ENCODE data around the gene LSAMP. TPM values are rescaled to one million over a fixed set of nuclear protein-coding genes. Genes with fewer than 3 reads are reported as not detected.

LSAMP gene
- total and polyA plus RNA-seq, 2 of the 8 experiments (the other 6 are each of a cell fraction or from before 2014, with no cell fraction given) = 1.8 to 5.7 TPM

DNA sequence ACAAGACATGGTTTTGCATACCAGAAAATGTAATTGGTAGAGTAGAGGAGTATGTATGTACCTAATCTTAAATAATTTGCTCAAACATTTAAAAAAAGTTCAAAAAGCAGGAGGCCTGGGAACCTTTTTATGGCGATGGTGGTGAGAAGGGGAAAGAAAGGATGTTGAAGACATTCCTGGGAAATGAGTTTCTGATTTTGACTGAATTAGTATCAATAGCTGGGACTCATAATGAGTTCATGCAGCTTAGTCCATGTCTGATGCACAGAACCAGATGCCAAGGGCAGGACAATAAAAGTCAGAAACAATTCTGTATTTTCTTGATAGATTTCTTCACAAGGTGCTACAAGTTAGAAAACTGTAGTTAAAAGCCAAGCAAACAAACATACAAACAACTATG is 426.6 kb downstream of the LSAMP start:
- POLR2A ChIA-PET (ENCODE audit: partially characterized antibody) = no interaction called here
- Histone ChIP-seq H2BK12ac (ENCODE audit: low read depth, low read length) (no peak overlapping the region), H2BK15ac (ENCODE audit: low read length) (no peak overlapping the region), H3K79me1 (ENCODE audit: low read depth, low read length) (no peaks in the 10 kb centered on the region), H4K8ac (ENCODE audit: extremely low read depth, insufficient read depth, low read length) (no peak overlapping the region), H3K56ac (replicated peaks; ENCODE audit: insufficient read length, low read depth, low read length) (no peak overlapping the region), H3K27me3 (replicated peaks in 1 of 4; ENCODE audit: control insufficient read depth in 3 of 4, extremely low read depth in 1 of 4, insufficient read depth in 3 of 4, low read length in 3 of 4) (no peaks in the 10 kb centered on the region), H3K23ac (ENCODE audit: insufficient read length) (no peak overlapping the region), H3K9me3 (ENCODE audit: insufficient read depth in 2 of 2, low read depth in 1 of 2, low read length in 1 of 2) (no peaks in the 10 kb centered on the region), H3K27ac (ENCODE audit: low read depth, low read length) (no peak overlapping the region), H2AK5ac (ENCODE audit: low read depth, low read length) (no peak overlapping the region), H3K9ac (replicated peaks in 1 of 4; ENCODE audit: extremely low read depth in 1 of 4, low read depth in 3 of 4, low read length in 3 of 4) (no peak overlapping the region), H4K20me1 (replicated peaks in 1 of 2; ENCODE audit: control insufficient read depth in 1 of 2, insufficient read depth in 2 of 2, low read length in 2 of 2) (no peaks in the 10 kb centered on the region), H4K5ac (ENCODE audit: insufficient read length, low read depth, low read length) (no peak overlapping the region), H4K91ac (replicated peaks; ENCODE audit: insufficient read length, low read length) (no peak overlapping the region), H3K14ac (ENCODE audit: insufficient read length) (no peak overlapping the region), H3K36me3 (ENCODE audit: control insufficient read depth in 2 of 4, insufficient read depth in 4 of 4, low read length in 3 of 4) (no peaks in the 10 kb centered on the region), H3K79me2 (ENCODE audit: control insufficient read depth in 1 of 2, insufficient read depth in 2 of 2, low read length in 2 of 2) (no peaks in the 10 kb centered on the region), H2BK20ac (ENCODE audit: low read length) (no peak overlapping the region), H3K4me1 (replicated peaks in 1 of 4; ENCODE audit: control insufficient read depth in 3 of 4, insufficient read depth in 4 of 4, low read length in 3 of 4) (no peaks in the 10 kb centered on the region), H3K4ac (replicated peaks; ENCODE audit: insufficient read length, low read depth, low read length) (no peak overlapping the region), H2BK120ac (replicated peaks; ENCODE audit: low read depth, low read length) (no peak overlapping the region), H2AFZ (ENCODE audit: low read length) (no peak overlapping the region), H3K4me3 (ENCODE audit: extremely low read depth in 1 of 4, insufficient read depth in 2 of 4, low read depth in 3 of 4, low read length in 4 of 4) (no peak overlapping the region), H3K23me2 (ENCODE audit: low read depth, low read length) (no peaks in the 10 kb centered on the region), H2BK5ac (ENCODE audit: low read depth, low read length) (no peak overlapping the region), H3K18ac (ENCODE audit: extremely low read depth, low read length) (no peak overlapping the region), H3K4me2 (ENCODE audit: insufficient read depth in 1 of 2, low read depth in 2 of 2, low read length in 2 of 2) (no peak overlapping the region)
- 92% methylated on average over 1 of the region's 1 CpG; no CpG with 5 or more reads in 1 of the 2 experiments for WGBS, 2 experiments (ENCODE audit: extremely low coverage in 1 of 2, insufficient coverage in 1 of 2, insufficient read length in 1 of 2, insufficient replicate concordance in 2 of 2, low coverage in 1 of 2, low lambda C conversion rate in 2 of 2, missing lambda C conversion rate in 1 of 2)
- CTCF ChIA-PET (ENCODE audit: partially characterized antibody) = no interaction called here
- DNase-seq (ENCODE audit: low read depth in 1 of 2, low spot score in 2 of 2) (no peak), FAIRE-seq (no peak)
- TF ChIP-seq CBX5 (IDR thresholded peaks at IDR 0.05; ENCODE audit: low read depth, low read length) (no peak), KDM1A (IDR thresholded peaks at IDR 0.05; ENCODE audit: borderline replicate concordance, low read length) (no peak)
- TF ChIP-seq, protein P1, sequence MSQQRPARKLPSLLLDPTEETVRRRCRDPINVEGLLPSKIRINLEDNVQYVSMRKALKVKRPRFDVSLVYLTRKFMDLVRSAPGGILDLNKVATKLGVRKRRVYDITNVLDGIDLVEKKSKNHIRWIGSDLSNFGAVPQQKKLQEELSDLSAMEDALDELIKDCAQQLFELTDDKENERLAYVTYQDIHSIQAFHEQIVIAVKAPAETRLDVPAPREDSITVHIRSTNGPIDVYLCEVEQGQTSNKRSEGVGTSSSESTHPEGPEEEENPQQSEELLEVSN (IDR thresholded peaks at IDR 0.05) = no peak

Data from H1 (cell line).